ENCODE results near the gene SDF2L1.
A peak's percentile ranks its signal among the peaks of the same experiment; 100 is the strongest.
"Not testable (repeated sequence)": the region's sequence is repeated elsewhere in the genome, so short reads cannot be mapped to it uniquely, and the experiment has no call there.

Gene SDF2L1

GRCh38 chr22:21635771-21636510 lies 6.2 kb upstream of the SDF2L1 start:
- H3K27ac ChIP-seq, result no peak overlapping the region
- no peak for TF ChIP-seq Cebpa-rat (IDR thresholded peaks at IDR 0.05)
- no peak overlapping the region for H3K4me3 ChIP-seq
- H3K27me3 ChIP-seq, result no peaks in the 10 kb centered on the region
- H3K4me1 ChIP-seq, result peaks cover 8% of the 10 kb centered on the region; the same call in 1 of the 2 replicates
- 0 out of 2 replicates have a peak, but pooled peaks cover 7% of the 10 kb centered on the region for H3K9me3 ChIP-seq
- no peaks in the 10 kb centered on the region for H4K20me1 ChIP-seq
- no peaks in the 10 kb centered on the region for H3K36me3 ChIP-seq
- H3K4me2 ChIP-seq, result no peak overlapping the region
- no peak overlapping the region for H3K9ac ChIP-seq

GRCh38 chr22:21636629-21637218 lies 5.4 kb upstream of the SDF2L1 start:
- H4K20me1 ChIP-seq, result no peaks in the 10 kb centered on the region
- TF ChIP-seq Cebpa-rat (IDR thresholded peaks at IDR 0.05), result no peak
- no peak overlapping the region for H3K27ac ChIP-seq
- no peak overlapping the region for H3K4me2 ChIP-seq
- H3K4me1 ChIP-seq, result peaks cover 16% of the 10 kb centered on the region
- H3K4me3 ChIP-seq, result no peak overlapping the region
- H3K9ac ChIP-seq, result no peak overlapping the region
- 0 out of 2 replicates have a peak, but pooled peaks cover 7% of the 10 kb centered on the region for H3K9me3 ChIP-seq
- no peaks in the 10 kb centered on the region for H3K27me3 ChIP-seq
- H3K36me3 ChIP-seq, result no peaks in the 10 kb centered on the region

GRCh38 chr22:21637450-21637849 lies 4.7 kb upstream of the SDF2L1 start:
- H4K20me1 ChIP-seq, H3K9me3 ChIP-seq, H3K27me3 ChIP-seq, H3K36me3 ChIP-seq, H3K9ac ChIP-seq, H3K4me2 ChIP-seq, H3K27ac ChIP-seq, H3K4me3 ChIP-seq: not testable (repeated sequence)
- peaks cover 16% of the 10 kb centered on the region for H3K4me1 ChIP-seq

- no peaks in the 10 kb centered on the region for H3K27me3 ChIP-seq
- H3K4me3 ChIP-seq, result no peak overlapping the region
- peaks cover 12% of the 10 kb centered on the region for H4K20me1 ChIP-seq
- no peak overlapping the region for H3K4me2 ChIP-seq
- H3K9me3 ChIP-seq, result no peaks in the 10 kb centered on the region
- peaks cover 26% of the 10 kb centered on the region for H3K4me1 ChIP-seq
- H3K36me3 ChIP-seq, result peaks cover 8% of the 10 kb centered on the region; the same call in 1 of the 2 replicates
- H3K9ac ChIP-seq, result no peak overlapping the region
- H3K27ac ChIP-seq, result no peak overlapping the region
- no peak for TF ChIP-seq Cebpa-rat (IDR thresholded peaks at IDR 0.05)
These were observed 2.7 kb upstream of the SDF2L1 start for GRCh38 chr22:21639359-21639758.

- Histone ChIP-seq H3K36me3 (peaks cover 20% of the 10 kb centered on the region), H3K9me3 (no peaks in the 10 kb centered on the region), H4K20me1 (peaks cover 12% of the 10 kb centered on the region), H3K4me3 (no peak overlapping the region), H3K4me2 (peak overlapping the region; percentile 98), H3K27ac (no peak overlapping the region), H3K9ac (no peak overlapping the region), H3K27me3 (no peaks in the 10 kb centered on the region), H3K4me1 (peaks cover 26% of the 10 kb centered on the region)
- no peak for TF ChIP-seq Cebpa-rat (IDR thresholded peaks at IDR 0.05)
These were observed 1.3 kb upstream of the SDF2L1 start for GRCh38 chr22:21640810-21641209.

GRCh38 chr22:21641417-21641788 lies 699 bp upstream of the SDF2L1 start:
- Histone ChIP-seq H3K36me3 (peaks cover 24% of the 10 kb centered on the region), H3K9ac (peak overlapping the region; percentile 82), H3K27me3 (no peaks in the 10 kb centered on the region), H3K27ac (peak overlapping the region; percentile 75; the same call in 1 of the 2 replicates), H4K20me1 (peaks cover 12% of the 10 kb centered on the region), H3K9me3 (no peaks in the 10 kb centered on the region), H3K4me2 (peak overlapping the region; percentile 98), H3K4me3 (peak overlapping the region; percentile 80), H3K4me1 (peaks cover 30% of the 10 kb centered on the region)
- TF ChIP-seq Cebpa-rat (IDR thresholded peaks at IDR 0.05), result no peak

GRCh38 chr22:21642584-21643448 lies 714 bp downstream of the SDF2L1 start:
- peak overlapping the region; percentile 90 for H3K27ac ChIP-seq
- peak overlapping the region; percentile 98 for H3K4me2 ChIP-seq

GRCh38 chr22:21643533-21644357 lies 1.6 kb downstream of the SDF2L1 start:
- H3K27ac ChIP-seq, result no peak overlapping the region
- H3K4me3 ChIP-seq, result peak overlapping the region; percentile 80
- H3K9me3 ChIP-seq, result no peaks in the 10 kb centered on the region
- peak overlapping the region; percentile 88; the same call in 1 of the 2 replicates for H3K9ac ChIP-seq
- H3K4me1 ChIP-seq, result peaks cover 33% of the 10 kb centered on the region
- H3K27me3 ChIP-seq, result no peaks in the 10 kb centered on the region
- H4K20me1 ChIP-seq, result peaks cover 12% of the 10 kb centered on the region
- no peak for TF ChIP-seq Cebpa-rat (IDR thresholded peaks at IDR 0.05)
- peaks cover 38% of the 10 kb centered on the region for H3K36me3 ChIP-seq
- H3K4me2 ChIP-seq, result peak overlapping the region; percentile 98

More at GRCh38 chr22:21642584-21643448, 714 bp downstream of the SDF2L1 start:
- Histone ChIP-seq H3K36me3 (peaks cover 32% of the 10 kb centered on the region), H3K9me3 (no peaks in the 10 kb centered on the region), H3K9ac (peak overlapping the region; percentile 88), H3K4me1 (peaks cover 33% of the 10 kb centered on the region), H3K4me3 (peak overlapping the region; percentile 80), H3K27me3 (no peaks in the 10 kb centered on the region), H4K20me1 (peaks cover 12% of the 10 kb centered on the region)
- no peak for TF ChIP-seq Cebpa-rat (IDR thresholded peaks at IDR 0.05)

- not testable (repeated sequence) for H3K9ac ChIP-seq, H3K4me2 ChIP-seq, H3K27ac ChIP-seq, H3K4me3 ChIP-seq, H3K27me3 ChIP-seq, H3K9me3 ChIP-seq
- H3K36me3 ChIP-seq, result peaks cover 46% of the 10 kb centered on the region
- peaks cover 48% of the 10 kb centered on the region for H3K4me1 ChIP-seq
- H4K20me1 ChIP-seq, result peaks cover 12% of the 10 kb centered on the region
These were observed 3.4 kb downstream of the SDF2L1 start for GRCh38 chr22:21645513-21645912.

Measured in BLaER1 (cell line).